HL-60 (cell line): ENCODE measurements around the gene KLHL28.

ENCODE experiments used
- DNase-seq, 2 experiments: peaks; one replicate each; pipeline ENCODE4 v3.0.0-alpha.2; 2010 to 2020; ENCODE audit warnings: low read depth in 1 of 2, low spot score in 1 of 2
- H3K27ac ChIP-seq: fragments of 250-450 bp; sonication (Bioruptor Pico); replicated peaks from 2 replicates; pipeline ENCODE4 v1.5.1; 2020; ENCODE audit warnings: mild to moderate bottlenecking, moderate library complexity
- H3K27me3 ChIP-seq: fragments of 250-450 bp; sonication (Bioruptor Pico); 2 replicates; pipeline ENCODE4 v1.5.1; 2021; ENCODE audit warnings: mild to moderate bottlenecking, moderate library complexity; ENCODE audit not compliant: insufficient read depth, poor library complexity, severe bottlenecking
- H3K4me3 ChIP-seq: replicated peaks from 2 replicates; pipeline ENCODE4 v1.5.1; 2011; ENCODE audit warnings: mild to moderate bottlenecking, control low read depth, low read length; ENCODE audit not compliant: insufficient read depth
- GABPA ChIP-seq: IDR thresholded peaks from 2 replicates; pipeline ENCODE4 v1.6.1; 2012; ENCODE audit warnings: low read depth
- POLR2AphosphoS5 ChIP-seq: IDR thresholded peaks from 2 replicates; pipeline ENCODE4 v1.6.1; 2012; ENCODE audit warnings: low read depth
- SPI1 ChIP-seq: IDR thresholded peaks from 2 replicates; pipeline ENCODE4 v1.6.1; 2012; ENCODE audit warnings: low read depth, mild to moderate bottlenecking, borderline replicate concordance
- TF ChIP-seq, protein P1 (sequence below): IDR thresholded peaks from 2 replicates; pipeline ENCODE4 v1.6.1; 2012; ENCODE audit warnings: low read depth; ENCODE audit not compliant: insufficient replicate concordance
- TF ChIP-seq, protein P2 (sequence below): IDR thresholded peaks from one replicate; pipeline ENCODE4 v1.5.1; 2011; ENCODE audit warnings: low read length, control low read depth, inconsistent platforms; ENCODE audit not compliant: insufficient read depth

Gene KLHL28

DNA sequence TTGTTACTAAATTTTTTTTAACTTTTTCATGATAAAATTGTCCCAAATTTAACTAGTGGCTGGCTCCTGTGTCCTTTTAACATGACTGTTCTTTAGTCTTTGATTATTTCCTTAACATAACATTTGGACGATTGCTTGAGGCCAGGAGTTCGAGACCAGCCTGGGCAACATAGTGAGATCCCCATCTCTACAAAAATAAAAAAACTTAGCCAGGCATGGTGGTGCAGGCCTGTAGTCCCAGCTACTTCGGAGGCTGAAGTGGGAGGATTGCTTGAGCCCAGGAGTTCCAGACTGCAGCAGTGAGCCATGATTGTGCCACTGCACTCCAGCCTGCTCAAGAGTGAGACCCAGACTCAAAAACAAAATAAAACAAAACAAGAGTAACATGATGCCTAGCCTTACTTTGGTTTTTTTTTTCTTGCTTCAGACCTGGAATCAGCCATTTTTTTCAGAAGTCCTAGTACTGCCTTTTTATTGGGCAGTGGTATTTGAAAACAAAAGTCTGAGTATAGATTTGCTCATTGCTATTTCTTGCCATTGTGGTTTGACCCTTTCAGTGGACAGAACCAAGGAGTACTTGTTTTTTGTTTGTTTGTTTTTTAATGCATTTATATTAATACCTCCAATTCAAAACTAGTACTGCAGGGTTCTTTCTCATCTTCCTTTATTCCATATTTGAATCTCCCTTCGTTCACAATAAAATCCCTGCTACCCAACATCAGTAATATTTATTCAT, 5.0 kb upstream of the KLHL28 start:
- Histone ChIP-seq H3K4me3 (peak overlapping the region; percentile 20), H3K27ac (no peak overlapping the region), H3K27me3 (no peaks in the 10 kb centered on the region)
- DNase-seq, result no peak
- TF ChIP-seq, protein P1, sequence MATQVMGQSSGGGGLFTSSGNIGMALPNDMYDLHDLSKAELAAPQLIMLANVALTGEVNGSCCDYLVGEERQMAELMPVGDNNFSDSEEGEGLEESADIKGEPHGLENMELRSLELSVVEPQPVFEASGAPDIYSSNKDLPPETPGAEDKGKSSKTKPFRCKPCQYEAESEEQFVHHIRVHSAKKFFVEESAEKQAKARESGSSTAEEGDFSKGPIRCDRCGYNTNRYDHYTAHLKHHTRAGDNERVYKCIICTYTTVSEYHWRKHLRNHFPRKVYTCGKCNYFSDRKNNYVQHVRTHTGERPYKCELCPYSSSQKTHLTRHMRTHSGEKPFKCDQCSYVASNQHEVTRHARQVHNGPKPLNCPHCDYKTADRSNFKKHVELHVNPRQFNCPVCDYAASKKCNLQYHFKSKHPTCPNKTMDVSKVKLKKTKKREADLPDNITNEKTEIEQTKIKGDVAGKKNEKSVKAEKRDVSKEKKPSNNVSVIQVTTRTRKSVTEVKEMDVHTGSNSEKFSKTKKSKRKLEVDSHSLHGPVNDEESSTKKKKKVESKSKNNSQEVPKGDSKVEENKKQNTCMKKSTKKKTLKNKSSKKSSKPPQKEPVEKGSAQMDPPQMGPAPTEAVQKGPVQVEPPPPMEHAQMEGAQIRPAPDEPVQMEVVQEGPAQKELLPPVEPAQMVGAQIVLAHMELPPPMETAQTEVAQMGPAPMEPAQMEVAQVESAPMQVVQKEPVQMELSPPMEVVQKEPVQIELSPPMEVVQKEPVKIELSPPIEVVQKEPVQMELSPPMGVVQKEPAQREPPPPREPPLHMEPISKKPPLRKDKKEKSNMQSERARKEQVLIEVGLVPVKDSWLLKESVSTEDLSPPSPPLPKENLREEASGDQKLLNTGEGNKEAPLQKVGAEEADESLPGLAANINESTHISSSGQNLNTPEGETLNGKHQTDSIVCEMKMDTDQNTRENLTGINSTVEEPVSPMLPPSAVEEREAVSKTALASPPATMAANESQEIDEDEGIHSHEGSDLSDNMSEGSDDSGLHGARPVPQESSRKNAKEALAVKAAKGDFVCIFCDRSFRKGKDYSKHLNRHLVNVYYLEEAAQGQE, result no peak
- no peak for TF ChIP-seq POLR2AphosphoS5
- no peak for TF ChIP-seq SPI1
- TF ChIP-seq, protein P2, sequence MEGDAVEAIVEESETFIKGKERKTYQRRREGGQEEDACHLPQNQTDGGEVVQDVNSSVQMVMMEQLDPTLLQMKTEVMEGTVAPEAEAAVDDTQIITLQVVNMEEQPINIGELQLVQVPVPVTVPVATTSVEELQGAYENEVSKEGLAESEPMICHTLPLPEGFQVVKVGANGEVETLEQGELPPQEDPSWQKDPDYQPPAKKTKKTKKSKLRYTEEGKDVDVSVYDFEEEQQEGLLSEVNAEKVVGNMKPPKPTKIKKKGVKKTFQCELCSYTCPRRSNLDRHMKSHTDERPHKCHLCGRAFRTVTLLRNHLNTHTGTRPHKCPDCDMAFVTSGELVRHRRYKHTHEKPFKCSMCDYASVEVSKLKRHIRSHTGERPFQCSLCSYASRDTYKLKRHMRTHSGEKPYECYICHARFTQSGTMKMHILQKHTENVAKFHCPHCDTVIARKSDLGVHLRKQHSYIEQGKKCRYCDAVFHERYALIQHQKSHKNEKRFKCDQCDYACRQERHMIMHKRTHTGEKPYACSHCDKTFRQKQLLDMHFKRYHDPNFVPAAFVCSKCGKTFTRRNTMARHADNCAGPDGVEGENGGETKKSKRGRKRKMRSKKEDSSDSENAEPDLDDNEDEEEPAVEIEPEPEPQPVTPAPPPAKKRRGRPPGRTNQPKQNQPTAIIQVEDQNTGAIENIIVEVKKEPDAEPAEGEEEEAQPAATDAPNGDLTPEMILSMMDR, result no peak

DNA sequence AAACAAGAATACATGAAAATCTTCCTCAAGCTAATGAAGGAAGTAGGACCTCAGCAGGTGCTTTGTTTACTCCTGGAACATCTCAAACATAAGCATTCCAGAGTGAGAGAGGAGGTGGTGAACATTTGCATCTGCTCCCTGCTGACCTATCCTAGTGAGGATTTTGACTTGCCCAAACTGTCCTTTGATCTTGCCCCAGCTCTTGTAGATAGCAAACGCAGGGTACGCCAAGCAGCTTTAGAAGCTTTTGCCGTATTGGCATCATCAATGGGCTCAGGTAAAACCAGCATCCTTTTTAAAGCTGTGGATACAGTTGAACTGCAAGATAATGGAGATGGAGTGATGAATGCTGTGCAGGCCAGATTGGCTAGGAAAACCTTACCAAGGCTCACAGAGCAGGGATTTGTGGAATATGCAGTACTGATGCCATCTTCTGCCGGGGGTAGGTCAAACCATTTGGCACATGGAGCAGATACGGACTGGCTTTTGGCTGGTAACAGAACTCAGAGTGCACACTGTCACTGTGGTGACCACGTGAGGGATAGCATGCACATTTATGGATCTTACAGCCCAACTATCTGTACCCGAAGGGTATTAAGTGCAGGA, 2.1 kb upstream of the KLHL28 start:
- peak overlapping the region; percentile 13; the same call in 1 of the 2 replicates for H3K27ac ChIP-seq
- peak overlapping the region; percentile 94 for H3K4me3 ChIP-seq
- TF ChIP-seq POLR2AphosphoS5 (no peak), GABPA (no peak), SPI1 (no peak)
- TF ChIP-seq, protein P2, result no peak
- TF ChIP-seq, protein P1, result no peak
- no peaks in the 10 kb centered on the region for H3K27me3 ChIP-seq
- peak in 1 of 2 experiments; percentile 20 for DNase-seq

DNA sequence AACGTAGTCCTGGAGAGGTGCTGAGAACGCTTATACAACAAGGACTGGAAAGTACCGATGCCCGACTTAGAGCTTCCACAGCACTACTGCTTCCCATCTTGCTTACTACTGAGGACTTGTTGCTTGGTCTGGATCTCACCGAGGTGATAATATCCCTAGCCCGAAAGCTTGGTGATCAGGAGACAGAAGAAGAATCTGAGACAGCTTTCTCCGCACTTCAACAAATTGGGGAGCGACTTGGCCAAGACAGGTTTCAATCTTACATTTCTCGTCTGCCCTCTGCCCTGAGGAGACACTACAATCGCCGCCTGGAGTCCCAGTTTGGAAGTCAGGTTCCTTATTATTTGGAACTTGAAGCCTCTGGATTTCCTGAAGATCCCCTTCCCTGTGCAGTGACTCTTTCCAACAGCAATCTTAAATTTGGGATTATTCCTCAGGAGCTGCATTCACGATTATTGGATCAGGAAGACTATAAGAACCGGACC, 1.3 kb upstream of the KLHL28 start:
- peak overlapping the region; percentile 88 for H3K27ac ChIP-seq
- no peaks in the 10 kb centered on the region for H3K27me3 ChIP-seq
- peak overlapping the region; percentile 94 for H3K4me3 ChIP-seq
- no peak for DNase-seq
- TF ChIP-seq POLR2AphosphoS5, result no peak
- TF ChIP-seq GABPA, result no peak
- TF ChIP-seq, protein P1, result no peak
- TF ChIP-seq, protein P2, result no peak
- no peak for TF ChIP-seq SPI1
